ENCODE measurements around the gene KRTAP5-9. TPM values are rescaled to one million over a fixed set of nuclear protein-coding genes. Genes with fewer than 3 reads are reported as not detected.

KRTAP5-9 gene
- total and polyA plus RNA-seq, 2 experiments from 2014 or later: 0.13 to 0.23 TPM

DNA sequence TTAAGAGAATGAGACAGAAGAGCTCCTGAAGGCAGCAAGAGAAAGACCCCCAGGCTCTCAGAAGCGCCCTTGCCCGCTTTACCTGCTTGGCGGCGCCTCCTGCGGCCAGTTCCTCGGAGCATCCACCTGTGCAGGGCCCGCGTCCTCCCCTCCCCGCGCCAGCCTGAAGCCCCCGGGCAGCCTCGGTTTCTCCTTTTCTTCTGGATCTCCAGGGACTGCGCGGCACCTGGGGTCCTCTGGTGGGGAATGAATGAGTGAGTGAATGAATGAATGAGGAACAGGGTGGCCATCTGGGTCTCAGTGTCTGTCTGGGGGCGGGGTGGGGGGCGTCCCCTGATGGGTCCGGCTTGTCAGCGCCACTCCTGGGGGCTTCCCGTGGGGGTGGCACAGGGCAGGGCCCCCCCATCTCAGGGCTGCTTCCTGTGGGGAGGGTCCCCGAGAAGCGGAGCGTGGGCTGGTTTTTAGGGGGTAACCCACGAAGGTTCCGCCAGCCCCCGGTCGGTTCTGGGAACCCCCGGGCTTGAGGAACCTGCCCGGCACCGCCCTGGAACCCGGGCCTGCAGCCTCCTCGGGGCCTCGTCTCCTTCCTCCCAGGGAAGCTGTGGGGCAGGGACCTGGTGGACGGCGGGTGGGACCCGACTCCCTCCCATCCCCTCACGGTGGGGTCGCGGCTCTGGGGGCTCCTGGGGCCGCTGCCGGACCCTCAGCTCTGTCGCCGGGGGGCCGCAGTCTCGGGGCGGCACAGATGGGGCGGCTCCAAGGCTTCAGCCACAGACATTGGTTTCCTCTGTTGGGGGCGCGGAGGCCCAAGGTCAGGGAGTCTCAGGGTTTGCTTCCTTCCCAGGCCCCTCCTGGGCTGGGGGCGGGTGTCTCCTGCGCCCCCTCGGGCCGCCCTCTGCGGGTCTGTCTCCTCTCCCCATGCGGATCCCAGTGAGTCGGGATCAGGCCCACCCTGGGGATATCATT is 29.4 kb upstream of the KRTAP5-9 start:
- H3K4me3 ChIP-seq: no peak overlapping the region

DNA sequence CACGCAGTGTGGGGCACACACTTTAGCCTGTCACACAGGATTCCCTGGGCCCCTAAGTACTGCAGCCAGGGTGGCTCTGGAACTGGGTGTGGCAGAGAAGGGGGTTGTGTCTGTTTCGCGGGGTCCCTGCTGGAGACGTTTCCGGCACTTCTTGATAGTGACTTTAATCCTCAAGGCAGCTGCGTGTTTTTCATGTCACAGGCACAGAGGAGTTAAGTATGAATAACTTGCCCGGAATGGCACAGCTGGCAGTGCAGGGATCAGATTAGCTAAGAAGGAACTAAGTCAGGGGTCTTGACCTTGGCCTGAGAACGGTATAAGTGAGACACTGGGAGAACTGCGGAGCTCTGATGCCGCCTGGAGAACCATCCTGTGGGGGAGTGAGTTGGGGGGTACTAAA is 28.7 kb upstream of the KRTAP5-9 start:
- Histone ChIP-seq H3K27me3 (no peaks in the 10 kb centered on the region), H3K9me3 (ENCODE audit: low read depth) (no peaks in the 10 kb centered on the region), H3K9me2 (replicated peaks; ENCODE audit: insufficient read depth) (no peaks in the 10 kb centered on the region), H3K4me1 (ENCODE audit: insufficient read depth) (no peaks in the 10 kb centered on the region), H4K20me1 (ENCODE audit: insufficient read depth, poor library complexity, severe bottlenecking) (no peaks in the 10 kb centered on the region), H3K79me2 (no peaks in the 10 kb centered on the region), H2AFZ (no peak overlapping the region), H3K27ac (no peak overlapping the region), H3K36me3 (replicated peaks; ENCODE audit: insufficient read depth, low read depth) (no peaks in the 10 kb centered on the region), H3K4me2 (no peak overlapping the region), H3K4me3 (no peak overlapping the region)
- WGBS (ENCODE audit: low lambda C conversion rate, missing lambda C conversion rate): 68% methylated on average over 10 of the region's 10 CpGs
- no peak for DNase-seq (ENCODE audit: low spot score)
- TF ChIP-seq, protein P1, sequence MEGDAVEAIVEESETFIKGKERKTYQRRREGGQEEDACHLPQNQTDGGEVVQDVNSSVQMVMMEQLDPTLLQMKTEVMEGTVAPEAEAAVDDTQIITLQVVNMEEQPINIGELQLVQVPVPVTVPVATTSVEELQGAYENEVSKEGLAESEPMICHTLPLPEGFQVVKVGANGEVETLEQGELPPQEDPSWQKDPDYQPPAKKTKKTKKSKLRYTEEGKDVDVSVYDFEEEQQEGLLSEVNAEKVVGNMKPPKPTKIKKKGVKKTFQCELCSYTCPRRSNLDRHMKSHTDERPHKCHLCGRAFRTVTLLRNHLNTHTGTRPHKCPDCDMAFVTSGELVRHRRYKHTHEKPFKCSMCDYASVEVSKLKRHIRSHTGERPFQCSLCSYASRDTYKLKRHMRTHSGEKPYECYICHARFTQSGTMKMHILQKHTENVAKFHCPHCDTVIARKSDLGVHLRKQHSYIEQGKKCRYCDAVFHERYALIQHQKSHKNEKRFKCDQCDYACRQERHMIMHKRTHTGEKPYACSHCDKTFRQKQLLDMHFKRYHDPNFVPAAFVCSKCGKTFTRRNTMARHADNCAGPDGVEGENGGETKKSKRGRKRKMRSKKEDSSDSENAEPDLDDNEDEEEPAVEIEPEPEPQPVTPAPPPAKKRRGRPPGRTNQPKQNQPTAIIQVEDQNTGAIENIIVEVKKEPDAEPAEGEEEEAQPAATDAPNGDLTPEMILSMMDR (IDR thresholded peaks at IDR 0.05; ENCODE audit: poor library complexity): no peak
- TF ChIP-seq EZH2 (IDR thresholded peaks at IDR 0.05; ENCODE audit: borderline replicate concordance): no peak
- no peak for TF ChIP-seq EZH2phosphoT487 (IDR thresholded peaks at IDR 0.05; ENCODE audit: low read depth, severe bottlenecking, unreplicated experiment)

More for the DNA sequence above, 29.4 kb upstream of the KRTAP5-9 start:
- Histone ChIP-seq H3K9me2 (replicated peaks; ENCODE audit: insufficient read depth) (no peaks in the 10 kb centered on the region), H3K27ac (no peak overlapping the region), H3K79me2 (no peaks in the 10 kb centered on the region), H2AFZ (no peak overlapping the region), H3K9me3 (ENCODE audit: low read depth) (no peaks in the 10 kb centered on the region), H3K4me1 (ENCODE audit: insufficient read depth) (no peaks in the 10 kb centered on the region), H3K36me3 (replicated peaks; ENCODE audit: insufficient read depth, low read depth) (no peaks in the 10 kb centered on the region), H3K27me3 (no peaks in the 10 kb centered on the region), H3K4me2 (no peak overlapping the region), H4K20me1 (ENCODE audit: insufficient read depth, poor library complexity, severe bottlenecking) (no peaks in the 10 kb centered on the region)
- WGBS (ENCODE audit: low lambda C conversion rate, missing lambda C conversion rate): 97% methylated on average over 46 of the region's 55 CpGs
- TF ChIP-seq, protein P1 (IDR thresholded peaks at IDR 0.05; ENCODE audit: poor library complexity): no peak
- TF ChIP-seq EZH2 (IDR thresholded peaks at IDR 0.05; ENCODE audit: borderline replicate concordance) (no peak), EZH2phosphoT487 (IDR thresholded peaks at IDR 0.05; ENCODE audit: low read depth, severe bottlenecking, unreplicated experiment) (no peak)
- no peak for DNase-seq (ENCODE audit: low spot score)

DNA sequence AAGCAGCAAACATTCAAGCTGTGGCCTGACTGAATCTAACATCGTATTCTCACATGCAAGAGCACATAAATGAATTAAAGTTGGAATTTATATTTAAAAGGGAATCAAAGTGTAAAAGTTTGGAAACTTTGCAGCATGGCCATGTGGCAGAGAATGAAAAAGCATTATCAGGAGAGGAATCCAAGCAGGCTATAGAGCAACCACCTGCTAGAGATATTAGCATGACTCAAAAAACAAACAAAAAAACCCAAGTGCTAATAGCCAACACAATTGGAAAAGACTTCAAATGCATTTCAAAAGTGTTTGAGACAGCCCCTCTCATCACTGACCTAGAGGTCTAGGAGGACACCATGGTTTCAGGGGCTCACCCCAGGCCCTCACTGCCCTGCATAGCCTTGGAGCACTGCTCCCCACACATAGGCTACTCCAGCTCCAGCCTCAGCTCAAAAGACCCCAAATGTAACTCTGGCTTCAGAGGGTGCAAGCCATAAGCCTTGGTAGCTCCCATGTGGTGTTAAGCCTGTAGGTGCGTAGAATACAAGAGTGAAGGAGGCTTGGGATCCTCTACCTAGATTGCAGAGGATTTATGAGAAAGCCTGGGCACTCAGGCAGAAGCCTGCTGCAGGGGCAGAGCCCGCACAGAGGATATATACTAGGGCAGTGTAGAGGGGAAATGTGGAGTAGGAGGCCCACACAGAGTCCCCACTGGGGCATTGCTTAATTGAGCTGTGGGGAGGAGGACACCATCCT is 22.9 kb upstream of the KRTAP5-9 start:
- H4K20me1 ChIP-seq (ENCODE audit: insufficient read depth, poor library complexity, severe bottlenecking): no peaks in the 10 kb centered on the region
- H3K36me3 ChIP-seq (replicated peaks; ENCODE audit: insufficient read depth, low read depth): no peaks in the 10 kb centered on the region
- no peak overlapping the region for H2AFZ ChIP-seq
- H3K9me2 ChIP-seq (replicated peaks; ENCODE audit: insufficient read depth): no peaks in the 10 kb centered on the region
- no peak for DNase-seq (ENCODE audit: low spot score)
- H3K79me2 ChIP-seq: no peaks in the 10 kb centered on the region
- H3K4me2 ChIP-seq: no peak overlapping the region
- no peaks in the 10 kb centered on the region for H3K9me3 ChIP-seq (ENCODE audit: low read depth)
- H3K4me3 ChIP-seq: no peak overlapping the region
- WGBS (ENCODE audit: low lambda C conversion rate, missing lambda C conversion rate): 77% methylated on average over 3 of the region's 3 CpGs
- TF ChIP-seq, protein P1 (IDR thresholded peaks at IDR 0.05; ENCODE audit: poor library complexity): no peak
- no peak for TF ChIP-seq EZH2phosphoT487 (IDR thresholded peaks at IDR 0.05; ENCODE audit: low read depth, severe bottlenecking, unreplicated experiment)
- no peak for TF ChIP-seq EZH2 (IDR thresholded peaks at IDR 0.05; ENCODE audit: borderline replicate concordance)
- no peaks in the 10 kb centered on the region for H3K27me3 ChIP-seq
- no peak overlapping the region for H3K27ac ChIP-seq
- peaks cover 4% of the 10 kb centered on the region for H3K4me1 ChIP-seq (ENCODE audit: insufficient read depth)

All from hepatocyte (in vitro differentiated cells).